GM21360 (cell line): ENCODE results near the gene CCDC194.
A peak's percentile ranks its signal among the peaks of the same experiment; 100 is the strongest.
"Not testable (repeated sequence)": the region's sequence is repeated elsewhere in the genome, so short reads cannot be mapped to it uniquely, and the experiment has no call there.

Experiments
- ATAC-seq: cut with Tn5 transposase; IDR thresholded peaks from one replicate; pipeline ENCODE4 v1.9.1; 2021; ENCODE audit warnings: mild to moderate bottlenecking, moderate library complexity; ENCODE audit not compliant: unreplicated experiment

Gene CCDC194

GRCh38 chr19:17378271-17378670 is 15.7 kb downstream of the CCDC194 start:
- ATAC-seq: no peak

- ATAC-seq: no peak
Measured at GRCh38 chr19:17376935-17377600, 16.9 kb downstream of the CCDC194 start, which contains the start of gene PLVAP. PLVAP (minus strand) TSS chr19:17377342; CDS start chr19:17377288, 54 bp downstream.

GRCh38 chr19:17370026-17370587 is 23.9 kb downstream of the CCDC194 start:
- ATAC-seq: peak; percentile 64

- ATAC-seq: no peak
Measured at GRCh38 chr19:17365361-17365760, 28.6 kb downstream of the CCDC194 start.

GRCh38 chr19:17363852-17364605 is 30.0 kb downstream of the CCDC194 start:
- not testable (repeated sequence) for ATAC-seq

GRCh38 chr19:17359905-17360800 is 33.8 kb downstream of the CCDC194 start:
- no peak for ATAC-seq

- ATAC-seq: no peak
Measured at GRCh38 chr19:17358395-17358794, 35.6 kb downstream of the CCDC194 start.

GRCh38 chr19:17357724-17358123 is 36.3 kb downstream of the CCDC194 start:
- no peak for ATAC-seq

- no peak for ATAC-seq
Measured at GRCh38 chr19:17357078-17357666, 36.8 kb downstream of the CCDC194 start.

- ATAC-seq: no peak
Measured at GRCh38 chr19:17353386-17353785, 40.6 kb downstream of the CCDC194 start.

GRCh38 chr19:17352608-17353280 is 41.3 kb downstream of the CCDC194 start:
- ATAC-seq: no peak

GRCh38 chr19:17351815-17352435 is 42.1 kb downstream of the CCDC194 start:
- no peak for ATAC-seq

GRCh38 chr19:17348700-17349099 is 45.3 kb downstream of the CCDC194 start:
- no peak for ATAC-seq

- ATAC-seq: no peak
Measured at GRCh38 chr19:17347877-17348276, 46.1 kb downstream of the CCDC194 start.

GRCh38 chr19:17347361-17347760 is 46.6 kb downstream of the CCDC194 start:
- no peak for ATAC-seq

- no peak for ATAC-seq
Measured at GRCh38 chr19:17346109-17346671, 47.8 kb downstream of the CCDC194 start.

GRCh38 chr19:17341845-17342244 is 52.2 kb downstream of the CCDC194 start:
- ATAC-seq: no peak

GRCh38 chr19:17341386-17341785 is 52.6 kb downstream of the CCDC194 start:
- no peak for ATAC-seq

GRCh38 chr19:17340871-17341357 is 53.1 kb downstream of the CCDC194 start:
- ATAC-seq: no peak
